ENCODE results near the gene GXYLT2.

GRCh38 chr3:72959336-72959735 is 71.5 kb downstream of the GXYLT2 start:
- TF ChIP-seq POLR2AphosphoS5 (IDR thresholded peaks at IDR 0.05) (no peak), CTCF (IDR thresholded peaks at IDR 0.05) (no peak), EP300 (IDR thresholded peaks at IDR 0.05) (no peak), POLR2A (IDR thresholded peaks at IDR 0.05) (no peak)

Measured in stomach (tissue), 4 donors.